ENCODE results near the gene LTA.

DNA sequence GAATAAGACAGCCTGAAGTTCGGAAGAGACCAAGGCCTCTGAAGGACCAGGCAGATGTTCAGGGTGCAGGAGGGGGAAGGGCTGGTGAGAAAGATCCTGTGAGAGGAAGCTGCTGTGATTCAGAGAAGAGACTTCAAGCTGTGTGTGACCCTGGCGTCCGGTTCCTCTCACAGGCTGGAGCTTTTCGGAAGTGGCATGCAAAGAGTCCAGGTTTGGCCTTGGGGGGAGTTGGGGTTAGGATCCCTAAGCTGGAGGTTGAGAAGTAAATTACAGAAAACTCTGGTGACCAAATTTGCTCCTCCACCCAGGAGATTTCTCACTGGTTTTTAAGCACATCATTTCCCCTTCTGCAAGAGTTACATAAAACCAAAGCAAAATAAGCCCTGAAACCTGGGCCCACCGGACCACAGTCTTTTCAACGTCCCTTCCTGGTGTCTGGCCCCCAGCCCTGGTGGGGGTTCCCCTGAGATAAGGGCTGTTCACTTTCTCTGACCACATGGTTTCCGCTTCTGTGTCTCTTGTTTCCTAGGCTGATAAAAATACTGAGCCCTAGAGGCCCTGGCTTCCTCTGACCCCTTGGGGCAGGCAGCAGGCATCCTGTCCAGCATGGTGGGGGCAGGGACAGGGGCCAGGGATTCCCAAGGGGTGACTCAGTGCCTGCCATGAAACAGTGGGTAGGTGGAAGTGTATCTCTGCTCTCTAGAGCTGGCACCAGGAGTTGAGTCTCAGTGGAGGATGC, 12.0 kb upstream of the LTA start:
- TF ChIP-seq, protein P1, sequence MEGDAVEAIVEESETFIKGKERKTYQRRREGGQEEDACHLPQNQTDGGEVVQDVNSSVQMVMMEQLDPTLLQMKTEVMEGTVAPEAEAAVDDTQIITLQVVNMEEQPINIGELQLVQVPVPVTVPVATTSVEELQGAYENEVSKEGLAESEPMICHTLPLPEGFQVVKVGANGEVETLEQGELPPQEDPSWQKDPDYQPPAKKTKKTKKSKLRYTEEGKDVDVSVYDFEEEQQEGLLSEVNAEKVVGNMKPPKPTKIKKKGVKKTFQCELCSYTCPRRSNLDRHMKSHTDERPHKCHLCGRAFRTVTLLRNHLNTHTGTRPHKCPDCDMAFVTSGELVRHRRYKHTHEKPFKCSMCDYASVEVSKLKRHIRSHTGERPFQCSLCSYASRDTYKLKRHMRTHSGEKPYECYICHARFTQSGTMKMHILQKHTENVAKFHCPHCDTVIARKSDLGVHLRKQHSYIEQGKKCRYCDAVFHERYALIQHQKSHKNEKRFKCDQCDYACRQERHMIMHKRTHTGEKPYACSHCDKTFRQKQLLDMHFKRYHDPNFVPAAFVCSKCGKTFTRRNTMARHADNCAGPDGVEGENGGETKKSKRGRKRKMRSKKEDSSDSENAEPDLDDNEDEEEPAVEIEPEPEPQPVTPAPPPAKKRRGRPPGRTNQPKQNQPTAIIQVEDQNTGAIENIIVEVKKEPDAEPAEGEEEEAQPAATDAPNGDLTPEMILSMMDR (IDR thresholded peaks at IDR 0.05) = no peak
- TF ChIP-seq POLR2A (IDR thresholded peaks at IDR 0.05) (no peak), POLR2AphosphoS5 (IDR thresholded peaks at IDR 0.05) (no peak)

All from prostate gland (tissue), 2 donors.